Mesothelial cell of epicardium (in vitro differentiated cells): ENCODE measurements around the gene C16orf86. TPM values are rescaled to one million over a fixed set of nuclear protein-coding genes. Genes with fewer than 3 reads are reported as not detected.

Experiments used
- DNase-seq, 2 experiments: peaks; one replicate each; pipeline ENCODE4 v3.0.0; 2021; ENCODE audit warnings: low spot score in 2 of 2; ENCODE audit not compliant: unreplicated experiment in 2 of 2
- H3K27ac Mint-ChIP-seq: 2 replicates; pipeline ENCODE4 v1.8.0; 2021; ENCODE audit warnings: mixed read lengths
- H3K27me3 Mint-ChIP-seq: 2 replicates; pipeline ENCODE4 v1.8.0; 2021; ENCODE audit warnings: low read depth, mixed read lengths
- H3K36me3 Mint-ChIP-seq: 2 replicates; pipeline ENCODE4 v1.8.0; 2021; ENCODE audit warnings: mixed read lengths
- H3K4me1 Mint-ChIP-seq: 2 replicates; pipeline ENCODE4 v1.8.0; 2021; ENCODE audit warnings: mixed read lengths
- H3K4me3 Mint-ChIP-seq: 2 replicates; pipeline ENCODE4 v1.8.0; 2021; ENCODE audit warnings: mild to moderate bottlenecking, moderate library complexity, mixed read lengths
- H3K9me3 Mint-ChIP-seq: 2 replicates; pipeline ENCODE4 v1.8.0; 2021; ENCODE audit warnings: mixed read lengths
- total RNA-seq: library from RNA; stranded (reverse); gene quantifications from 3 replicates; pipeline ENCODE4 v1.2.1, GENCODE V29; 2021
- TF ChIP-seq, protein P1 (sequence below): fragments of 200-600 bp; sonication (generic); IDR thresholded peaks from one replicate; pipeline ENCODE4 v1.5.0; 2021; ENCODE audit warnings: antibody characterized with exemption; ENCODE audit not compliant: unreplicated experiment

The C16orf86 gene
- total RNA-seq, 1 donor from 2014 or later = 1.8 TPM

- peak overlapping the region; percentile 70 for H3K4me3 Mint-ChIP-seq
- H3K36me3 Mint-ChIP-seq = peaks cover 2% of the 10 kb centered on the region
- peaks cover 8% of the 10 kb centered on the region for H3K4me1 Mint-ChIP-seq
- DNase-seq = no peak
- H3K9me3 Mint-ChIP-seq = no peaks in the 10 kb centered on the region
- TF ChIP-seq, protein P1, sequence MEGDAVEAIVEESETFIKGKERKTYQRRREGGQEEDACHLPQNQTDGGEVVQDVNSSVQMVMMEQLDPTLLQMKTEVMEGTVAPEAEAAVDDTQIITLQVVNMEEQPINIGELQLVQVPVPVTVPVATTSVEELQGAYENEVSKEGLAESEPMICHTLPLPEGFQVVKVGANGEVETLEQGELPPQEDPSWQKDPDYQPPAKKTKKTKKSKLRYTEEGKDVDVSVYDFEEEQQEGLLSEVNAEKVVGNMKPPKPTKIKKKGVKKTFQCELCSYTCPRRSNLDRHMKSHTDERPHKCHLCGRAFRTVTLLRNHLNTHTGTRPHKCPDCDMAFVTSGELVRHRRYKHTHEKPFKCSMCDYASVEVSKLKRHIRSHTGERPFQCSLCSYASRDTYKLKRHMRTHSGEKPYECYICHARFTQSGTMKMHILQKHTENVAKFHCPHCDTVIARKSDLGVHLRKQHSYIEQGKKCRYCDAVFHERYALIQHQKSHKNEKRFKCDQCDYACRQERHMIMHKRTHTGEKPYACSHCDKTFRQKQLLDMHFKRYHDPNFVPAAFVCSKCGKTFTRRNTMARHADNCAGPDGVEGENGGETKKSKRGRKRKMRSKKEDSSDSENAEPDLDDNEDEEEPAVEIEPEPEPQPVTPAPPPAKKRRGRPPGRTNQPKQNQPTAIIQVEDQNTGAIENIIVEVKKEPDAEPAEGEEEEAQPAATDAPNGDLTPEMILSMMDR = no peak
- H3K27ac Mint-ChIP-seq = no peak overlapping the region
- no peaks in the 10 kb centered on the region for H3K27me3 Mint-ChIP-seq
Measured at GRCh38 chr16:67666032-67666551, 522 bp upstream of the C16orf86 start.

DNA sequence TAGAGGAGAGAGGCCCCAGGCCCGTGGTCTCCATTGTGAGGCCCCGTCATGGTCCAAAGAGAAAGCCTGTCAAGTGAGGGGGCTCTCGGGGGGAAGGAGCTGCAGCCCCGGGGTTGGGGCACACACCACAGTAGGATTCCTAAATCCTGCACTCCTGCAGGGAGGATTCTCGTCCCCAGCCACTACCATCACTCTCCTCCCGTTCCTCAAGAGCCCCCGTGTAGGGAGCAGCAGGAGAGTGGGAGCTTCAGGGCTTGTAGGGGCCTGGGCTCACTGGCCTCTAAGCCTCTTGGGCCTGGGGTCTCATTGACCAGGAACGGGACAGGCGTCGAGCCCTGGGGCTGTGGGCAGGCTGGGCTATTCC lies 821 bp downstream of the C16orf86 start:
- no peak for DNase-seq
- Mint-ChIP-seq H3K36me3 (peaks cover 2% of the 10 kb centered on the region), H3K27me3 (no peaks in the 10 kb centered on the region), H3K9me3 (no peaks in the 10 kb centered on the region), H3K4me1 (peaks cover 4% of the 10 kb centered on the region), H3K4me3 (peak overlapping the region; percentile 73), H3K27ac (no peak overlapping the region)
- TF ChIP-seq, protein P1 = no peak

DNA sequence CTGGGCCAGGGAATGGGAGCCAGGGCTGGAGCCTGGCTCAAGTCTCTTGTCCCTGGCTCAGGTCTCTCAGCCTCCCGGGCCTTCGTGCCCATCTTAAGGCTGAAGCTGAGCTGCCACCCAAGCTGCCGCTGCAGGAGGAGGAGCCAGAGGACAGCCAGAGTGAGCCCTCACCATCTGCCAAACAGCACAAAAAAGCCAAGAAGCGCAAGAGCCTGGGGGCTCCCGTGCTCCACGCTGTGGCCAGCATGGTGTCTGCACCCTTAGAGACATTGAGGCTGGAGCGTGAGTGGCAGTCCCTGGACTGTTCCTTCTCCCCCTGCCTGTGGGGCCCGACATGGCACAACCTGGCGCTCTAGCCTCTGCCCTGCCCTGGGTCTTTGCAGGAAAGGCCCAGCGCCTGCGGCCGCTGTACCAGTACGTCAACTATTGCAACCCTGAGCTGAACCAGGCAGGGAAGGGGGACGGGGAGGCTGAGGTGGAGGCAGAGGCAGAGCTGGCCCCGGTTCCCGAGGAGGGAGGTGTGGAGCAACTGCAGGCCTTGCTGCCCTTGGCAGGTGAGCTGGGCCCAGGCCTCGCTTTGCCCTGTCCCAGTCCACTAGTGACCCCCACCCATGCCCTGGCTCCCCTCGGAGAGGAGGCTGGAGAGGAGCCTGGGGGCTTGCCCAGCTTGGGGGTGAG lies 1.3 kb downstream of the C16orf86 start:
- TF ChIP-seq, protein P1 = peak; percentile 49
- peak overlapping the region; percentile 73 for H3K4me3 Mint-ChIP-seq
- no peaks in the 10 kb centered on the region for H3K27me3 Mint-ChIP-seq
- peaks cover 2% of the 10 kb centered on the region for H3K36me3 Mint-ChIP-seq
- H3K4me1 Mint-ChIP-seq = peaks cover 4% of the 10 kb centered on the region
- DNase-seq = peak in 1 of 2 experiments; percentile 80
- peak overlapping the region; percentile 43 for H3K27ac Mint-ChIP-seq
- no peaks in the 10 kb centered on the region for H3K9me3 Mint-ChIP-seq

GRCh38 chr16:67668495-67669157 lies 2.0 kb downstream of the C16orf86 start:
- no peak overlapping the region for H3K27ac Mint-ChIP-seq
- peaks cover 4% of the 10 kb centered on the region for H3K4me1 Mint-ChIP-seq
- H3K27me3 Mint-ChIP-seq = no peaks in the 10 kb centered on the region
- H3K9me3 Mint-ChIP-seq = no peaks in the 10 kb centered on the region
- no peak overlapping the region for H3K4me3 Mint-ChIP-seq
- TF ChIP-seq, protein P1 = peak; percentile 21
- H3K36me3 Mint-ChIP-seq = peaks cover 2% of the 10 kb centered on the region
- no peak for DNase-seq

DNA sequence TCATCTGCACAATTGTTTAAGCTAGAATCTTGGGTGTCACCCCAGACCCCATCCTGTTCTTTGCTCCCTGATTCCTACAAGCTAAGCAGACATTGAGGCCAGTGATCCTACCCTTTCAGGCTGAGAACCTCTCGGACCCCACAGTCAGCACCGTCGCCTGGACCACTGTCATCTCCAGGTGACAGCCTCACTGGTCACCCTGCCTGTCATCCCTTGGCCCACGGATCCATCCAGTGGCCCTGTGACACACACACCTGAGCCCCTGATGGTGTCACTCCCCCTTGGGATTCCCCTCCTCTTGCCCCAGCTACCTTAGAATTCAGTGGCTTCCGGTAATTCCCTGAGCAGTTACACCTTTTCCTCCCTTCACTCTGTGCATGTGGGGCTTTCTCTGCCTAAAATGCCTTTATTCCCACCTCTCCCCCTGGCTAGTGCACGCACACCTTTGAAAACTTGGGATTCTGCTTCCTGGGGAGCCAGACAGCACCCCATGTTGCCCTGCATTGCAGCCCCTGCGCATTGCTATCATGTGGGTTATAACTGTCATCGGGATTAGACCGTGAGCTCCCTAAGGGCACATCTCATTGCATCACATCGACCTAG lies 3.0 kb downstream of the C16orf86 start:
- H3K4me1 Mint-ChIP-seq = peaks cover 7% of the 10 kb centered on the region
- DNase-seq = no peak
- H3K27ac Mint-ChIP-seq = no peak overlapping the region
- H3K27me3 Mint-ChIP-seq = no peaks in the 10 kb centered on the region
- TF ChIP-seq, protein P1 = no peak
- no peaks in the 10 kb centered on the region for H3K9me3 Mint-ChIP-seq
- no peaks in the 10 kb centered on the region for H3K36me3 Mint-ChIP-seq
- no peak overlapping the region for H3K4me3 Mint-ChIP-seq
